DND-41 (cell line): ENCODE data around the gene GRID2.
A peak's percentile ranks its signal among the peaks of the same experiment; 100 is the strongest.

Experiments
- ATAC-seq: fragments of 200-7000 bp; cut with Tn5 transposase; 3 replicates; pipeline ENCODE4 v1.9.1; 2021; ENCODE audit warnings: low read depth; ENCODE audit not compliant: insufficient read depth
- DNase-seq: peaks from one replicate; pipeline ENCODE4 v3.0.0-alpha.2; 2020
- H2AFZ ChIP-seq: 2 replicates; pipeline ENCODE4 v1.6.0; 2012; ENCODE audit warnings: low read depth, low read length
- H3K27ac ChIP-seq: 2 replicates; pipeline ENCODE4 v1.5.1; 2012; ENCODE audit warnings: low read length, inconsistent platforms
- H3K27me3 ChIP-seq: fragments of 200-600 bp; sonication (generic); 2 replicates; pipeline ENCODE4 v1.6.0; 2012; ENCODE audit warnings: low read length, mild to moderate bottlenecking, inconsistent platforms; ENCODE audit not compliant: insufficient read depth, poor library complexity
- H3K36me3 ChIP-seq: 2 replicates; pipeline ENCODE4 v1.5.1; 2012; ENCODE audit warnings: low read length, inconsistent platforms; ENCODE audit not compliant: insufficient read depth
- H3K4me1 ChIP-seq: 2 replicates; pipeline ENCODE4 v1.5.1; 2012; ENCODE audit warnings: mild to moderate bottlenecking, low read length; ENCODE audit not compliant: insufficient read depth
- H3K4me2 ChIP-seq: 2 replicates; pipeline ENCODE4 v1.6.0; 2012; ENCODE audit warnings: mild to moderate bottlenecking, moderate library complexity, low read length, inconsistent platforms; ENCODE audit not compliant: insufficient read depth
- H3K4me3 ChIP-seq, 2 experiments: fragments of 200-600 bp in 1 of 2; shearing (Covaris generic) in 1 of 2; 2 replicates each; pipeline ENCODE4 v1.5.1; 2012 to 2016; ENCODE audit warnings: inconsistent platforms in 2 of 2, low read length in 2 of 2, mild to moderate bottlenecking in 2 of 2, low read depth in 1 of 2, moderate library complexity in 1 of 2
- H3K79me2 ChIP-seq: 2 replicates; pipeline ENCODE4 v1.6.0; 2012; ENCODE audit warnings: low read length, inconsistent platforms; ENCODE audit not compliant: insufficient read depth
- H3K9ac ChIP-seq: 2 replicates; pipeline ENCODE4 v1.6.0; 2012; ENCODE audit warnings: low read depth, mild to moderate bottlenecking, inconsistent platforms, low read length, moderate library complexity
- H3K9me3 ChIP-seq: 2 replicates; pipeline ENCODE4 v1.5.1; 2012; ENCODE audit warnings: low read length, moderate library complexity, mild to moderate bottlenecking, inconsistent platforms; ENCODE audit not compliant: insufficient read depth, severe bottlenecking
- H4K20me1 ChIP-seq: 2 replicates; pipeline ENCODE4 v1.6.0; 2012; ENCODE audit warnings: low read length; ENCODE audit not compliant: insufficient read depth
- EZH2 ChIP-seq: IDR thresholded peaks from 3 replicates; pipeline ENCODE4 v1.6.1; 2012; ENCODE audit warnings: borderline replicate concordance, low read depth, mild to moderate bottlenecking, moderate library complexity, low read length, inconsistent platforms; ENCODE audit not compliant: severe bottlenecking
- TF ChIP-seq, protein P1 (sequence below): IDR thresholded peaks from 2 replicates; pipeline ENCODE4 v1.5.1; 2012; ENCODE audit warnings: borderline replicate concordance, low read length, moderate library complexity, mild to moderate bottlenecking; ENCODE audit not compliant: poor library complexity, severe bottlenecking; ENCODE audit errors: extremely low read depth

GRID2 gene

GRCh38 chr4:93152491-93152890 lies 848.7 kb downstream of the GRID2 start:
- no peaks in the 10 kb centered on the region for H3K9me3 ChIP-seq
- no peaks in the 10 kb centered on the region for H3K36me3 ChIP-seq
- no peak overlapping the region for H3K4me2 ChIP-seq
- no peaks in the 10 kb centered on the region for H3K79me2 ChIP-seq
- no peaks in the 10 kb centered on the region for H4K20me1 ChIP-seq
- H2AFZ ChIP-seq: no peak overlapping the region
- H3K9ac ChIP-seq: no peak overlapping the region
- H3K27ac ChIP-seq: no peak overlapping the region
- TF ChIP-seq EZH2: no peak
- TF ChIP-seq, protein P1, sequence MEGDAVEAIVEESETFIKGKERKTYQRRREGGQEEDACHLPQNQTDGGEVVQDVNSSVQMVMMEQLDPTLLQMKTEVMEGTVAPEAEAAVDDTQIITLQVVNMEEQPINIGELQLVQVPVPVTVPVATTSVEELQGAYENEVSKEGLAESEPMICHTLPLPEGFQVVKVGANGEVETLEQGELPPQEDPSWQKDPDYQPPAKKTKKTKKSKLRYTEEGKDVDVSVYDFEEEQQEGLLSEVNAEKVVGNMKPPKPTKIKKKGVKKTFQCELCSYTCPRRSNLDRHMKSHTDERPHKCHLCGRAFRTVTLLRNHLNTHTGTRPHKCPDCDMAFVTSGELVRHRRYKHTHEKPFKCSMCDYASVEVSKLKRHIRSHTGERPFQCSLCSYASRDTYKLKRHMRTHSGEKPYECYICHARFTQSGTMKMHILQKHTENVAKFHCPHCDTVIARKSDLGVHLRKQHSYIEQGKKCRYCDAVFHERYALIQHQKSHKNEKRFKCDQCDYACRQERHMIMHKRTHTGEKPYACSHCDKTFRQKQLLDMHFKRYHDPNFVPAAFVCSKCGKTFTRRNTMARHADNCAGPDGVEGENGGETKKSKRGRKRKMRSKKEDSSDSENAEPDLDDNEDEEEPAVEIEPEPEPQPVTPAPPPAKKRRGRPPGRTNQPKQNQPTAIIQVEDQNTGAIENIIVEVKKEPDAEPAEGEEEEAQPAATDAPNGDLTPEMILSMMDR: no peak
- ATAC-seq (no peak), DNase-seq (no peak)
- no peaks in the 10 kb centered on the region for H3K27me3 ChIP-seq
- no peaks in the 10 kb centered on the region for H3K4me1 ChIP-seq
- no peak overlapping the region for H3K4me3 ChIP-seq

DNA sequence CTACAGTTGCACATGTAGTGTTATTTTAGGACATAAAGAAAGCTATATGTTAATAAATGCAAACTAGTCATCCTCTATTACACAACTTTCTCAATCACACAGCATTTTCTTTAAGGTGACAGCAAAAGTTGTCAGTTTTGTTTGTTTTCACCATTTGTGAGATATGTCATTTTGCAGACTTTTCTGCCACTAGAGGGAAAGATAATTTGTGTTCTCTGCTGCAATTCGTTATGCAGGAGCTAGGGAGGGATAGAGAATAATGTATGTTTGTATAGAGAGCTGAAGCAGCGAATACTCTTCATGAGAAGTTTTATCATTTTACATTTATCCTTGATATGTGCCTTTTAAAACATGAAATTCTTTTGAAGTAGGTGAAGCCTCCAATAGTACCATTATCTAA lies 854.2 kb downstream of the GRID2 start:
- Histone ChIP-seq H3K4me2 (no peak overlapping the region), H3K4me1 (no peaks in the 10 kb centered on the region), H3K27ac (no peak overlapping the region), H2AFZ (no peak overlapping the region), H3K4me3 (no peak overlapping the region), H3K9me3 (no peaks in the 10 kb centered on the region), H3K9ac (no peak overlapping the region), H3K27me3 (no peaks in the 10 kb centered on the region), H4K20me1 (no peaks in the 10 kb centered on the region), H3K36me3 (no peaks in the 10 kb centered on the region), H3K79me2 (no peaks in the 10 kb centered on the region)
- DNase-seq (no peak), ATAC-seq (no peak)
- TF ChIP-seq, protein P1: peak; percentile 7
- TF ChIP-seq EZH2: no peak

DNA sequence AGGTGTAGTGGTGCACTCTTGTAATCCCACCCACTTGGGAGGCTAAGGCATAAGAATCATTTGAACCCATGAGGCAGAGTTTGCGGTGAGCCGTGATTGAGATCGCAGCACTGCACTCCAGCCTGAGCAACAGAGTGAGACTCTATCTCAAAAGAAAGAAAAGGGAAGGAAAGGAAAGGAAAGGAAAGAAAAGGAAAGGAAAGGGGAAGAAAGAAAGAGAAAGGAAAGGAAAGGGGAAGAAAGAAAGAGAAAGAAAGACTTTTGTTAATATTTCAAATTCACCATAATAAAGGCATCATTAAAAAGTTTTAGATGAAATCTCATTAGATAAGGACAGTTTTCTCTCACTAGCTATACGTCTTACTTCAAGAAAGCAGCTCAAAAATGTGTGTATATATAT lies 864.3 kb downstream of the GRID2 start:
- H4K20me1 ChIP-seq: no peaks in the 10 kb centered on the region
- no peaks in the 10 kb centered on the region for H3K9me3 ChIP-seq
- H3K36me3 ChIP-seq: no peaks in the 10 kb centered on the region
- no peaks in the 10 kb centered on the region for H3K79me2 ChIP-seq
- no peak overlapping the region for H3K9ac ChIP-seq
- no peak for ATAC-seq
- H3K4me1 ChIP-seq: no peaks in the 10 kb centered on the region
- DNase-seq: no peak
- no peaks in the 10 kb centered on the region for H3K27me3 ChIP-seq
- H3K27ac ChIP-seq: no peak overlapping the region
- H2AFZ ChIP-seq: no peak overlapping the region
- no peak overlapping the region for H3K4me2 ChIP-seq
- H3K4me3 ChIP-seq: no peak overlapping the region
- TF ChIP-seq EZH2: no peak
- TF ChIP-seq, protein P1: no peak

DNA sequence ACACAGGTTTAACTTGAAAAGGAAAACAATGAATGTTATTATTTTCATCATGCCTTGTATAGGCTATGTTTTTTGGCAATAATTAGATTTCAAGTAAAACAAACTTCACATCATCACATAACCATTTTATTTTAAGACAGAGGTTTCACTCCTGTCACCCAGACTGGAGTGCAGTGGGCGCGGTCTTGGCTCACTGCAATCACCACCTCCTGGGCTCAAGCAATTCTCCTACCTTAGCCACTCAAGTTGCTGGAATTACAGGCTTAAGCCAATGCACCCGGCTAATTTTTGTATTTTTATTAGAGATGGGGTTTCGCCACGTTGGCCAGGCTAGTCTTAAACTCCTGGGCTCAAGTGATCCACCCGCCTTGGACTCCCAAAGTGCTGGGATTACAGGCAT lies 866.2 kb downstream of the GRID2 start:
- Histone ChIP-seq H3K36me3 (no peaks in the 10 kb centered on the region), H3K9ac (no peak overlapping the region), H3K4me1 (no peaks in the 10 kb centered on the region), H4K20me1 (no peaks in the 10 kb centered on the region), H3K9me3 (no peaks in the 10 kb centered on the region), H3K27ac (no peak overlapping the region), H3K4me2 (no peak overlapping the region), H3K4me3 (no peak overlapping the region), H2AFZ (no peak overlapping the region), H3K27me3 (no peaks in the 10 kb centered on the region), H3K79me2 (no peaks in the 10 kb centered on the region)
- DNase-seq (no peak), ATAC-seq (no peak)
- TF ChIP-seq, protein P1: no peak
- TF ChIP-seq EZH2: no peak
